ENCODE data around the gene PARP14.

GRCh38 chr3:122692674-122693073, 12.0 kb downstream of the PARP14 start:
- TF ChIP-seq POLR2A (IDR thresholded peaks at IDR 0.05; ENCODE audit: low read depth, low read length) (no peak), TAF1 (IDR thresholded peaks at IDR 0.05; ENCODE audit: borderline replicate concordance, low read depth, low read length) (no peak), POLR2AphosphoS5 (IDR thresholded peaks at IDR 0.05; ENCODE audit: low read depth, low read length) (no peak)

Measured in GM12892 (cell line).